ENCODE results near the gene STX1B.

GRCh38 chr16:30969246-30969842 lies 41.1 kb downstream of the STX1B start:
- no peak for TF ChIP-seq CTCF (IDR thresholded peaks at IDR 0.05; ENCODE audit: low read length)
- TF ChIP-seq EZH2 (IDR thresholded peaks at IDR 0.05; ENCODE audit: borderline replicate concordance, low read length): no peak
